PC-3 (cell line): Measurements from ENCODE around the gene FLG. TPM values are rescaled to one million over a fixed set of nuclear protein-coding genes. Genes with fewer than 3 reads are reported as not detected.

Experiments used
- ATAC-seq: fragments of 200-7000 bp; cut with Tn5 transposase; 2 replicates; pipeline ENCODE4 v1.9.1; 2020; ENCODE audit warnings: mild to moderate bottlenecking, moderate library complexity
- BruUV-seq: library from RNA; stranded (reverse); fragments of 400-500 nt; replicated peaks from 2 replicates; lab custom pipeline; 2021; lab: Mats Ljungman, UMichigan
- CTCF ChIA-PET: fragments of 300-600 bp; sonication (Branson Sonifier 250); formaldehyde crosslinking; loops from one replicate; lab custom pipeline; 2022; ENCODE audit warnings: antibody characterized with exemption; lab: Charles Lee
- POLR2A ChIA-PET: fragments of 300-600 bp; sonication (Branson Sonifier 250); formaldehyde crosslinking; loops from one replicate; lab custom pipeline; 2022; ENCODE audit warnings: antibody characterized with exemption; ENCODE audit not compliant: unreplicated experiment; lab: Charles Lee
- DNase-seq: peaks from one replicate; pipeline ENCODE4 v3.0.0-alpha.2; 2015
- H2AFZ ChIP-seq: fragments of 300-600 bp; sonication (generic); 2 replicates; pipeline ENCODE4 v1.6.0; 2016; ENCODE audit warnings: antibody characterized with exemption, low read length
- H3F3A ChIP-seq: fragments of 300-600 bp; sonication (generic); one replicate; pipeline ENCODE4 v1.6.0; 2017; ENCODE audit warnings: antibody characterized with exemption, low read length, control low read depth, mild to moderate bottlenecking; ENCODE audit not compliant: unreplicated experiment
- H3K27ac ChIP-seq: fragments of 300-600 bp; sonication (generic); 2 replicates; pipeline ENCODE4 v1.5.1; 2016; ENCODE audit warnings: mild to moderate bottlenecking, low read length
- H3K27me3 ChIP-seq: fragments of 300-600 bp; sonication (generic); 2 replicates; pipeline ENCODE4 v1.6.1; 2016; ENCODE audit warnings: low read length, mixed read lengths
- H3K36me3 ChIP-seq: fragments of 300-600 bp; sonication (generic); 2 replicates; pipeline ENCODE4 v1.6.1; 2016; ENCODE audit warnings: low read depth, mixed run types, low read length, mixed read lengths
- H3K4me1 ChIP-seq: fragments of 300-600 bp; sonication (generic); 2 replicates; pipeline ENCODE4 v1.5.1; 2016; ENCODE audit warnings: low read length; ENCODE audit not compliant: insufficient read depth
- H3K4me2 ChIP-seq: fragments of 300-600 bp; sonication (generic); 2 replicates; pipeline ENCODE4 v1.6.0; 2016; ENCODE audit warnings: low read length
- H3K4me3 ChIP-seq: fragments of 300-600 bp; sonication (generic); 2 replicates; pipeline ENCODE4 v1.5.1; 2016; ENCODE audit warnings: mild to moderate bottlenecking, low read length, mixed read lengths
- H3K79me2 ChIP-seq: fragments of 300-600 bp; sonication (generic); 2 replicates; pipeline ENCODE4 v1.6.1; 2017; ENCODE audit warnings: low read length, mixed read lengths
- H3K9ac ChIP-seq: fragments of 300-600 bp; sonication (generic); 2 replicates; pipeline ENCODE4 v1.6.0; 2016; ENCODE audit warnings: mild to moderate bottlenecking, low read length
- H3K9me2 ChIP-seq: fragments of 300-600 bp; sonication (generic); replicated peaks from 2 replicates; pipeline ENCODE4 v1.6.1; 2016; ENCODE audit warnings: mixed run types, low read length, mixed read lengths
- H3K9me3 ChIP-seq: fragments of 300-600 bp; sonication (generic); 2 replicates; pipeline ENCODE4 v1.6.1; 2016; ENCODE audit warnings: low read length, mixed read lengths
- H4K20me1 ChIP-seq: fragments of 300-600 bp; sonication (generic); 2 replicates; pipeline ENCODE4 v1.6.1; 2016; ENCODE audit warnings: low read length, mixed read lengths
- EZH2 ChIP-seq: fragments of 300-600 bp; sonication (generic); IDR thresholded peaks from one replicate; pipeline ENCODE4 v1.6.1; 2017; ENCODE audit warnings: antibody characterized with exemption, mild to moderate bottlenecking, low read length; ENCODE audit not compliant: unreplicated experiment
- EZH2phosphoT487 ChIP-seq: fragments of 300-600 bp; sonication (generic); IDR thresholded peaks from 2 replicates; pipeline ENCODE4 v1.6.1; 2018; ENCODE audit warnings: mild to moderate bottlenecking, antibody characterized with exemption, low read length, borderline replicate concordance
- intact Hi-C: fragments of 100-400 bp; cut with micrococcal nuclease; formaldehyde crosslinking; loops from 2 replicates; pipeline ENCODE4 v1.9.0; 2023
- total RNA-seq: library from RNA; depleted of rRNA; stranded (reverse); fragments of >200 nt; gene quantifications from 2 replicates; pipeline ENCODE4 v1.2.3, GENCODE V29; 2014
- TF ChIP-seq, protein P1 (sequence below): fragments of 300-600 bp; sonication (generic); conservative IDR thresholded peaks from 2 replicates; pipeline ENCODE4 v1.5.1; 2017; ENCODE audit warnings: antibody characterized with exemption, low read depth, mild to moderate bottlenecking, low read length

Gene FLG
- total RNA-seq, 1 experiment from 2014 or later, result not detected

DNA sequence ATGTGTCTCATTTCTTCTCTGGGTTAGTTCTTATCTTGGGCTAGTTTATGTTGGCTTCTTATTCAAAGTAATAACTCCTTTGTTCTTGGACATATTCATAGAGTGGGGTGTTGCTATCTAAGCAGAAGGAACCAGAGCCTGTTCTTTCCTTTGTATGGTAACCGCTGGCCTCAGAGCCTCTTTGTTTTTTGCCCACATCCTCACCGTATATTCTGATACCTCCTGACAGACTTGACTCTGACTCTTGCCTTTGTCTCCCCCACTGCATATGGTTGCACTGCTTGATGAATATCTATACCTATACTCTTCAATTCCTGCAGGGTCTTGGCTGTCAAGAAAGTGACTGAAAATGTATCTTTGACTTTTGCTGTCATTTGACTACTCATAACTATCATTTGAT lies 24.6 kb upstream of the FLG start:
- no peak for DNase-seq
- Histone ChIP-seq H3K27me3 (peaks cover 2% of the 10 kb centered on the region; the same call in 1 of the 2 replicates), H3F3A (no peaks in the 10 kb centered on the region), H3K79me2 (no peaks in the 10 kb centered on the region), H3K9ac (no peak overlapping the region), H3K9me3 (no peaks in the 10 kb centered on the region), H3K4me2 (no peak overlapping the region), H4K20me1 (no peaks in the 10 kb centered on the region), H3K4me1 (no peaks in the 10 kb centered on the region), H3K36me3 (no peaks in the 10 kb centered on the region), H3K27ac (no peak overlapping the region), H2AFZ (no peak overlapping the region), H3K4me3 (no peak overlapping the region), H3K9me2 (no peaks in the 10 kb centered on the region)
- TF ChIP-seq, protein P1, sequence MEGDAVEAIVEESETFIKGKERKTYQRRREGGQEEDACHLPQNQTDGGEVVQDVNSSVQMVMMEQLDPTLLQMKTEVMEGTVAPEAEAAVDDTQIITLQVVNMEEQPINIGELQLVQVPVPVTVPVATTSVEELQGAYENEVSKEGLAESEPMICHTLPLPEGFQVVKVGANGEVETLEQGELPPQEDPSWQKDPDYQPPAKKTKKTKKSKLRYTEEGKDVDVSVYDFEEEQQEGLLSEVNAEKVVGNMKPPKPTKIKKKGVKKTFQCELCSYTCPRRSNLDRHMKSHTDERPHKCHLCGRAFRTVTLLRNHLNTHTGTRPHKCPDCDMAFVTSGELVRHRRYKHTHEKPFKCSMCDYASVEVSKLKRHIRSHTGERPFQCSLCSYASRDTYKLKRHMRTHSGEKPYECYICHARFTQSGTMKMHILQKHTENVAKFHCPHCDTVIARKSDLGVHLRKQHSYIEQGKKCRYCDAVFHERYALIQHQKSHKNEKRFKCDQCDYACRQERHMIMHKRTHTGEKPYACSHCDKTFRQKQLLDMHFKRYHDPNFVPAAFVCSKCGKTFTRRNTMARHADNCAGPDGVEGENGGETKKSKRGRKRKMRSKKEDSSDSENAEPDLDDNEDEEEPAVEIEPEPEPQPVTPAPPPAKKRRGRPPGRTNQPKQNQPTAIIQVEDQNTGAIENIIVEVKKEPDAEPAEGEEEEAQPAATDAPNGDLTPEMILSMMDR, result no peak
- TF ChIP-seq EZH2, result no peak
- TF ChIP-seq EZH2phosphoT487, result no peak
- intact Hi-C loops, result loop anchor here (5.0 kb wide), 2 partner anchors 122 to 207 kb away; no protein-coding TSS in a partner anchor
- ATAC-seq, result no peak
- POLR2A ChIA-PET, result no interaction called here
- CTCF ChIA-PET, result no interaction called here
- BruUV-seq, result no TSS peak

GRCh38 chr1:152348447-152348846 lies 23.4 kb upstream of the FLG start:
- no peaks in the 10 kb centered on the region for H3K4me1 ChIP-seq
- H3K36me3 ChIP-seq, result no peaks in the 10 kb centered on the region
- H3F3A ChIP-seq, result no peaks in the 10 kb centered on the region
- intact Hi-C loops, result loop anchor here (5.0 kb wide), 2 partner anchors 121 to 206 kb away; no protein-coding TSS in a partner anchor
- no peak overlapping the region for H3K4me2 ChIP-seq
- H3K9ac ChIP-seq, result no peak overlapping the region
- H3K27ac ChIP-seq, result no peak overlapping the region
- no TSS peak for BruUV-seq
- H3K9me3 ChIP-seq, result no peaks in the 10 kb centered on the region
- H3K79me2 ChIP-seq, result no peaks in the 10 kb centered on the region
- DNase-seq, result peak; percentile 40
- ChIA-PET POLR2A (interaction anchor here (0.6 kb wide), 1 partner anchor 110 kb away, joined by 3 read pairs; no protein-coding TSS in a partner anchor), CTCF (interaction anchor here (1.0 kb wide), 1 partner anchor 160 kb away, joined by 4 read pairs; no protein-coding TSS in a partner anchor)
- peaks cover 5% of the 10 kb centered on the region; the same call in 1 of the 2 replicates for H3K27me3 ChIP-seq
- H3K4me3 ChIP-seq, result no peak overlapping the region
- TF ChIP-seq, protein P1, result peak; percentile 70
- no peak for TF ChIP-seq EZH2
- ATAC-seq, result no peak
- H2AFZ ChIP-seq, result no peak overlapping the region
- no peaks in the 10 kb centered on the region for H4K20me1 ChIP-seq
- H3K9me2 ChIP-seq, result no peaks in the 10 kb centered on the region

DNA sequence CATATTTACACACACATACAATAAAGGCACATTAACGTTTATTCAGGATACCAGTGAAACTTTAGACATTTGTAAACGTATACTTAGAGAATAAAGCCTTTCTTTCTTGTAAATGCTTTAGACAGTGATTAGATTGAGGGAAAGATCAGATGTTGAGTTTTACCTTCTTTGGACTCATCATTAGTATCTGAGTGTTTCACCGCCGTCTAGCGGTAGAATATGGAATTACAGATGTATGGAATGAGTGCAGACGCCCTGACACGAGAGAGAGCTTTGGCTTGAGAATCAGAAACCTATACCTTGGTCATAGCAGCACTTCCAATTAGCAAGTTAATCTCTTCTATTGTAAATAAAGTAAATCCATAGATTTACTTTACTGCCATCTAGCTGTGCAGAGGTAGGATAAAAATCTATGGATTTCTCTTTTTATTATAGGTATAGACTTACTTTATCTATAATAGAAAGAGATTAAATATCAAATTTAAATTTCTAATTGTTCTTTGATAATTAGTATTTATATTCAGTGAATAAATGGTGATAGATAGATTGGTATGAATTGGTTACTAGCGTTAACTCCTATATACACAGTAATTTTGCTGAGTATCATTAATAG lies 22.2 kb upstream of the FLG start:
- no peak overlapping the region for H3K4me2 ChIP-seq
- no peak overlapping the region for H3K27ac ChIP-seq
- H3F3A ChIP-seq, result no peaks in the 10 kb centered on the region
- H3K79me2 ChIP-seq, result no peaks in the 10 kb centered on the region
- intact Hi-C loops, result loop anchor here (1.0 to 5.0 kb wide), 4 partner anchors 120 to 294 kb away; no protein-coding TSS in a partner anchor
- H3K9ac ChIP-seq, result no peak overlapping the region
- peak; percentile 76 for ATAC-seq
- ChIA-PET POLR2A (no interaction called here), CTCF (interaction anchor here (0.6 to 1.0 kb wide), 3 partner anchors 111 to 310 kb away, joined by 3 to 7 read pairs (median 5); no protein-coding TSS in a partner anchor)
- peak; percentile 91 for DNase-seq
- TF ChIP-seq EZH2, result no peak
- TF ChIP-seq, protein P1, result peak; percentile 95
- H2AFZ ChIP-seq, result no peak overlapping the region
- BruUV-seq, result no TSS peak
- no peaks in the 10 kb centered on the region for H4K20me1 ChIP-seq
- H3K36me3 ChIP-seq, result no peaks in the 10 kb centered on the region
- peaks cover 5% of the 10 kb centered on the region; the same call in 1 of the 2 replicates for H3K27me3 ChIP-seq
- no peaks in the 10 kb centered on the region for H3K9me3 ChIP-seq
- no peak overlapping the region for H3K4me3 ChIP-seq
- H3K4me1 ChIP-seq, result no peaks in the 10 kb centered on the region
- no peaks in the 10 kb centered on the region for H3K9me2 ChIP-seq
